HUES64 (cell line): ENCODE measurements around the gene TTBK2. TPM values are rescaled to one million over a fixed set of nuclear protein-coding genes. Genes with fewer than 3 reads are reported as not detected.
A peak's percentile ranks its signal among the peaks of the same experiment; 100 is the strongest.
"Not testable (repeated sequence)": the region's sequence is repeated elsewhere in the genome, so short reads cannot be mapped to it uniquely, and the experiment has no call there.

Experiments used
- H3K27ac ChIP-seq: 2 replicates; pipeline ENCODE4 v1.7.0; 2013; ENCODE audit warnings: low read depth, low read length, inconsistent platforms
- H3K27me3 ChIP-seq: 2 replicates; pipeline ENCODE4 v1.6.1; 2013; ENCODE audit warnings: mild to moderate bottlenecking, low read length; ENCODE audit not compliant: insufficient read depth
- H3K36me3 ChIP-seq: 2 replicates; pipeline ENCODE4 v1.6.1; 2013; ENCODE audit warnings: mild to moderate bottlenecking, low read length; ENCODE audit not compliant: insufficient read depth
- H3K4me1 ChIP-seq: 2 replicates; pipeline ENCODE4 v1.6.1; 2013; ENCODE audit warnings: mild to moderate bottlenecking, low read length, moderate library complexity; ENCODE audit not compliant: insufficient read depth
- H3K4me3 ChIP-seq: 2 replicates; pipeline ENCODE4 v1.5.1; 2013; ENCODE audit warnings: mild to moderate bottlenecking, low read length, moderate library complexity
- H3K9ac ChIP-seq: 2 replicates; pipeline ENCODE4 v1.6.1; 2013; ENCODE audit warnings: mild to moderate bottlenecking, low read depth, low read length
- H3K9me3 ChIP-seq: 2 replicates; pipeline ENCODE4 v1.6.1; 2013; ENCODE audit warnings: low read depth, low read length; ENCODE audit not compliant: insufficient read depth
- WGBS: fragments of 150-250, 120-280 bp; methylation state at CpG from one replicate; pipeline ENCODE4 v1.1.7; 2013; ENCODE audit warnings: missing lambda C conversion rate; 5-methylcytosine and 5-hydroxymethylcytosine counted together
- polyA plus RNA-seq, 2 experiments: library from polyadenylated mRNA; stranded (reverse); fragments of 50-300 nt; gene quantifications; one replicate each; pipeline ENCODE4 v1.2.3, GENCODE V29; 2013

Gene TTBK2
- polyA plus RNA-seq (2013, experiment 1 of 2) = 5.3 TPM
- polyA plus RNA-seq (2013, experiment 2 of 2) = 6.3 TPM

DNA sequence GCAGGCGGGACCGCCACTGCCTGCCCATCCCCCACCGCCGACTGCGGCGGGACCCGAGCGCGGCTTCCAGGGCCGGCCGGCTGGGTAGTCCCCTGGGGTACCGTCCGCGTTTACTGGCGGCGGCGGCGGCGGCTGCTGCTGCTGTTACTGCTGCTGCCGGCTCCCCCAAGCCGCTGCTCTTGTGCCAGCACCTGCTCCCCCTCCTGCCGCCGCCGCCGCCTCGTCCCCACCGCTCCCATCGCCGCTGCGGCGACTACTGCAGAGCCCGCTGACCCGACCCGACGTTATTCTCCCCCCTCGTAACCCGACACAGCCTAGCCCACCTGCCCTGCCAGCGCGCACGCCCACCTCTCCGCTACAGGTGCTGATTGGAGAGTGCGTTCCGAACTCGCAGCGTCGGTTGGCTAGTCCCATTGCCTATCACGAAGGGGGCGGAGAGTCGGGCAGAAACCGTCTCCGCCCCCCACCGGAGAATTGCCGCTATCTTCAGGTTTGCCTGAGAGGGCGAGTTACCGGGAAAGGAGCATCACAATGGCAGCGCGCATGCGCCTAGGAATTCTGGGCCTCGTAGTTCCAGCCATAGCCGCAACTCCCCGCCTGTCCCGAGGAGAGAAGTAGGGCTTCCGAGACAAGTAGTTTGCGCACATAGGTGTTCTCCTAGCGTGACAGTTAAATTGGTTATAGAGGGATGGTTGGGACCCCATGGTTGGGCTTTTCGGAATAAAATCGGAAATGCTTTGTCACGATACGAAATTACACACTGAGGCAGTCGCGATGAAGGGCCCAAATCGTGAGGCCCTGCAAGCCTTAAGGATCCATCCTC lies at the start of gene TTBK2:
TTBK2 (minus strand) TSS at position 260 of the 823 bp plus-strand sequence. CDS start 42,161 bp downstream, outside the sequence.
- Histone ChIP-seq H3K9me3 (no peaks in the 10 kb centered on the region), H3K4me1 (peaks cover 14% of the 10 kb centered on the region; the same call in 1 of the 2 replicates), H3K4me3 (peak within 1 kb of the TSS; percentile 89), H3K27me3 (peaks cover 13% of the 10 kb centered on the region), H3K27ac (peak within 1 kb of the TSS; percentile 62; the same call in 1 of the 2 replicates), H3K36me3 (no peaks in the 10 kb centered on the region), H3K9ac (peak within 1 kb of the TSS; percentile 56; the same call in 1 of the 2 replicates)
- under 1% methylated on average over 72 of the region's 72 CpGs for WGBS

- H3K9me3 ChIP-seq = no peaks in the 10 kb centered on the region
- H3K27ac ChIP-seq = no peak overlapping the region
- peaks cover 66% of the 10 kb centered on the region for H3K36me3 ChIP-seq
- no peaks in the 10 kb centered on the region for H3K27me3 ChIP-seq
- H3K4me1 ChIP-seq = no peaks in the 10 kb centered on the region
- no peak overlapping the region for H3K4me3 ChIP-seq
- H3K9ac ChIP-seq = no peak overlapping the region
- 94% methylated on average over 5 of the region's 5 CpGs for WGBS
Measured at GRCh38 chr15:42964476-42964875, 43.9 kb upstream of the TTBK2 start.

DNA sequence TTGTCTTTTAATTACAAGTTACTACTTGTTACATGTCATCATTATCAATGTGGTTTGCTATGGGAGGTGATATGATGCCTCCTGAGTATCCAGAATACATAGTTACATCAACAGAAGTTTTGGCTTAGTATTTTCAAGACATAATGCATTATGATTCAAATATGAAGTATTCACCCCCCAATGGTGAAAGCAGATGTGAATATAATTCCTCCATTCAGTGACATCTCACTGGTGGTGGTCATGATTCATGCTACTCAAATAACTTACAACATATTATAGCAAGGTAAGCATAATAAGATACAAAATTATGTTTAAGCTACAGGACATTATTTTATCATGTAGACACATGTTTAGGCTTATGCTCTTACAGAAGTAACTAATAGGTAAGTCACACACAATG lies 34.9 kb upstream of the TTBK2 start:
- H3K27me3 ChIP-seq = no peaks in the 10 kb centered on the region
- H3K27ac ChIP-seq = no peak overlapping the region

DNA sequence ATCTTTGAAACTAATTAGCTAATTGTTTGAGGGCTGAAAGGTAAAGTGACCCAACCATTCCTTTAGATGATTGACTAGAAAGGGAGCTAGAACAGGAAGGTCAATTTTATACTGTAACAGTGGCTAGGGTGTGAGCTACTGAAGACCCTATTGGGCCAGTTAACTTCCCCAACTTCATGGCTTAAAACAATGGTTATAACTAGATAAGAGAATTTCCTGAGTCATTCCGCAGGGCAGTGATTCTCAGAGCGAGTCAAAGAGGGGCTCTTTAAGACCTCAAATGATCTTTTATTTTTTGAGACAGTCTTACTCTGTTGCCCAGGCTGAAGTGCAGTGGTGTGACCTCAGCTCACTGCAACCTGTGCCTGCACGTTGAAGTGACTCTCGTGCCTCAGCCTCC lies 33.7 kb upstream of the TTBK2 start:
- Histone ChIP-seq H3K36me3 (peaks cover 67% of the 10 kb centered on the region), H3K4me1 (no peaks in the 10 kb centered on the region), H3K27ac (no peak overlapping the region), H3K27me3 (no peaks in the 10 kb centered on the region), H3K4me3 (no peak overlapping the region), H3K9ac (no peak overlapping the region), H3K9me3 (no peaks in the 10 kb centered on the region)
- 95% methylated on average over 4 of the region's 4 CpGs for whole genome bisulfite sequencing

More for the DNA sequence above, 34.9 kb upstream of the TTBK2 start:
- H3K9ac ChIP-seq = no peak overlapping the region
- no peaks in the 10 kb centered on the region for H3K9me3 ChIP-seq
- H3K36me3 ChIP-seq = peaks cover 72% of the 10 kb centered on the region
- H3K4me3 ChIP-seq = no peak overlapping the region
- no peaks in the 10 kb centered on the region for H3K4me1 ChIP-seq

- H3K9ac ChIP-seq, H3K4me3 ChIP-seq, H3K9me3 ChIP-seq, H3K4me1 ChIP-seq, H3K27me3 ChIP-seq, H3K27ac ChIP-seq: not testable (repeated sequence)
- WGBS = 90% methylated on average over 2 of the region's 3 CpGs
- peaks cover 57% of the 10 kb centered on the region for H3K36me3 ChIP-seq
Measured at GRCh38 chr15:42948898-42949297, 28.3 kb upstream of the TTBK2 start.

DNA sequence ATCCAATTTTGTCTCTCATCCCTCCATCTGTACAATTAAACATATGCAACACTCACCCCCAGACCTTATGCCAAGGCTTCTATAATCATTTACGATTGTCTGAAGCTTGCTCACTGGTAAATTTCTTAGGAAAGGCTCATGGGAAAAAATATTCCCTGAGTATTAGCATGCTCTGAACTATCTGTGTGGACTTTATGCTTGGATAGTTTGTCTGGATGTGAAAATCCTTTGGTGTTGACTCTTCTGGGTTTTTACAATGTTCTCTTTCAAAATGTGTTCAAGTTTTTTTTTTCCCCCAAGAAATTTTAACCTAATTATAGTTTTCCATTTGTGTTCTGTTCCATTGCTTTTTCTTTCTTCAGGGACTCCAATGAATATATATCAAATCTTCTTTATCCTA lies 19.9 kb upstream of the TTBK2 start:
- H3K4me1 ChIP-seq = no peaks in the 10 kb centered on the region
- no peak overlapping the region for H3K27ac ChIP-seq
- no peak overlapping the region for H3K9ac ChIP-seq
- 96% methylated on average over 1 of the region's 1 CpG for WGBS
- peaks cover 22% of the 10 kb centered on the region for H3K36me3 ChIP-seq
- no peaks in the 10 kb centered on the region for H3K27me3 ChIP-seq
- H3K9me3 ChIP-seq = no peaks in the 10 kb centered on the region
- H3K4me3 ChIP-seq = no peak overlapping the region

DNA sequence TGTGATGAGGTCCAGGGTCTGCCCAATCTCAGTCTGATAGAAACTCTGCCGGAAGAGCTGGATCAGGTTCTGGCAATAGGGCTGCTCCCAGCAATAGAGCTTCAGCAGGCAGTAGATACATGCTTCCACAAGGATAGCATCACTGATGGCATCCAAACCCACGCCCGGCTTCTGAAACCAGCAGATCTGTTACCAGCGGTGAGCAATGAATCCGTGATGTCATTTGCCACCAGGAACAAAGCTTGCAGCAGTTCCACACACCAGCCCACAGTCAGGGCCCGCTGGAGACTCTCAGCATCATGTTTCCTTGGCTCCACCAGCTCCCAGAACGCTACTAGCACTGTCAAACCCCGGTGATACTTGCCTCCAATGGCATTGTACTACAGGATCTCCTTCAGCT lies 19.3 kb upstream of the TTBK2 start:
- no peak overlapping the region for H3K27ac ChIP-seq
- H3K36me3 ChIP-seq = peaks cover 16% of the 10 kb centered on the region
- no peaks in the 10 kb centered on the region for H3K9me3 ChIP-seq
- H3K4me1 ChIP-seq = no peaks in the 10 kb centered on the region
- no peaks in the 10 kb centered on the region for H3K27me3 ChIP-seq
- no peak overlapping the region for H3K4me3 ChIP-seq
- WGBS = 94% methylated on average over 8 of the region's 8 CpGs
- no peak overlapping the region for H3K9ac ChIP-seq

- Histone ChIP-seq H3K4me3 (no peak overlapping the region), H3K9ac (no peak overlapping the region), H3K4me1 (no peaks in the 10 kb centered on the region), H3K9me3 (no peaks in the 10 kb centered on the region), H3K36me3 (no peaks in the 10 kb centered on the region), H3K27me3 (no peaks in the 10 kb centered on the region), H3K27ac (no peak overlapping the region)
Measured at GRCh38 chr15:42937143-42937542, 16.6 kb upstream of the TTBK2 start.

DNA sequence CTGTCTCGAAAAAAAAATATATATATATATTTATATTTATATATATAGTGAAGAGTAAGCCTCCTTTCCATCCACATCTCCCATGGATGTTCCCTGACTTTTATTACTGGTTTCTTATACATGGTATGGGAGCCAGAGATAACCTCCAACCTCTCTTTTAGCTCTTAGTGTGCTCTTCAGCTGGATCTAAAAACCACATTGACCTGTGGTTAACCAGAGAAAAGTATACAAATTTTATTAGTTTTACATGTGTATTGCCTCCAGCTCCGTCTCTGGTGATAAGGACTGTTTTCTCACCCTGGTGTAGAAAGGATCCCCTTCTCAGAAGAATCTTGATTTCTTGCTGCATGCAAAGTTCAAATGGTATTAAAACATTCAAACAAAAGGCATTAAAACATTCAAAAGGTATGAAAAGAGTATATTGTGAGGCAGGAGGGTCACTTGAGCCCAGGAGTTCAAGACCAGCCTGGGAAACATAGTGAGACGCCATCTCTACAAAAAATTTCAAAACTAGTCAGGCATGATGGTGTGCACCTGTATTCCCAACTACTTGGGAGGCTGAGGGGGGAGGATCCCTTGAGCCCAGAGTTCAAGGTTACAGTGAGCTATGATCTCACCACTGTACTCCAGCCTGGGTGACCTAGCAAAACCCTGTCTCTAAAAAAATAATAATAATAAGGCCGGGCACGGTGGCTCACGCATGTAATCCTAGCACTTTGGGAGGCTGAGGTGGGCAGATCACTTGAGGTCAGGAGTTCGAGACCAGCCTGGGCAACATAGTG lies 13.5 kb upstream of the TTBK2 start:
- WGBS = 70% methylated on average over 4 of the region's 7 CpGs
- Histone ChIP-seq H3K4me1 (no peaks in the 10 kb centered on the region), H3K36me3 (no peaks in the 10 kb centered on the region), H3K27me3 (no peaks in the 10 kb centered on the region), H3K4me3 (no peak overlapping the region), H3K9me3 (no peaks in the 10 kb centered on the region), H3K27ac (no peak overlapping the region), H3K9ac (no peak overlapping the region)

GRCh38 chr15:42932833-42933515 lies 12.4 kb upstream of the TTBK2 start:
- Histone ChIP-seq H3K4me1 (no peaks in the 10 kb centered on the region), H3K9ac (no peak overlapping the region), H3K4me3 (no peak overlapping the region), H3K9me3 (no peaks in the 10 kb centered on the region), H3K27me3 (no peaks in the 10 kb centered on the region), H3K27ac (no peak overlapping the region), H3K36me3 (no peaks in the 10 kb centered on the region)
- WGBS = 94% methylated on average over 2 of the region's 2 CpGs
